Calu3 (cell line): ENCODE results near the gene SLC7A5. TPM values are rescaled to one million over a fixed set of nuclear protein-coding genes. Genes with fewer than 3 reads are reported as not detected.

Source experiments
- BruUV-seq: library from RNA; stranded (reverse); fragments of 400-500 nt; replicated peaks from 2 replicates; lab custom pipeline; 2021; lab: Mats Ljungman, UMichigan
- CTCF ChIA-PET: fragments of 300-600 bp; sonication (Branson Sonifier 250); formaldehyde crosslinking; loops from one replicate; lab custom pipeline; 2022; ENCODE audit warnings: antibody characterized with exemption; lab: Charles Lee
- DNase-seq: peaks from one replicate; pipeline ENCODE4 v3.0.0; 2022
- H3K27ac Mint-ChIP-seq: one replicate; pipeline ENCODE4 v1.8.0; 2022; ENCODE audit warnings: mixed read lengths; ENCODE audit not compliant: unreplicated experiment
- H3K27me3 Mint-ChIP-seq: one replicate; pipeline ENCODE4 v1.8.0; 2022; ENCODE audit warnings: mixed read lengths; ENCODE audit not compliant: unreplicated experiment
- H3K36me3 Mint-ChIP-seq: one replicate; pipeline ENCODE4 v1.8.0; 2022; ENCODE audit warnings: mild to moderate bottlenecking, moderate library complexity, mixed read lengths; ENCODE audit not compliant: insufficient read depth, unreplicated experiment
- H3K4me1 Mint-ChIP-seq: one replicate; pipeline ENCODE4 v1.8.0; 2022; ENCODE audit warnings: mild to moderate bottlenecking, low read depth, mixed read lengths; ENCODE audit not compliant: unreplicated experiment
- H3K4me3 Mint-ChIP-seq: one replicate; pipeline ENCODE4 v1.8.0; 2022; ENCODE audit warnings: mild to moderate bottlenecking, low read depth, moderate library complexity, mixed read lengths; ENCODE audit not compliant: unreplicated experiment
- H3K9me3 Mint-ChIP-seq: one replicate; pipeline ENCODE4 v1.8.0; 2022; ENCODE audit warnings: low read depth, mixed read lengths; ENCODE audit not compliant: unreplicated experiment
- CTCF ChIP-seq: fragments of 200-600 bp; IDR thresholded peaks from one replicate; pipeline ENCODE4 v1.8.0; 2022; ENCODE audit warnings: antibody characterized with exemption; ENCODE audit not compliant: unreplicated experiment
- intact Hi-C: fragments of 100-400 bp; cut with micrococcal nuclease; formaldehyde crosslinking; loops from one replicate; pipeline ENCODE4 v1.10.0; 2022; ENCODE audit not compliant: unreplicated experiment
- total RNA-seq: library from RNA; stranded (reverse); gene quantifications from 2 replicates; pipeline ENCODE4 v1.2.3, GENCODE V29; 2022

Gene SLC7A5
- total RNA-seq, 1 experiment from 2014 or later, result 501 TPM

- H3K27ac Mint-ChIP-seq, result no peak overlapping the region
- intact Hi-C loops, result no loop called here
- H3K9me3 Mint-ChIP-seq, result peaks cover 2% of the 10 kb centered on the region
- H3K36me3 Mint-ChIP-seq, result peaks cover 59% of the 10 kb centered on the region
- CTCF ChIA-PET, result no interaction called here
- peaks cover under 1% of the 10 kb centered on the region for H3K4me1 Mint-ChIP-seq
- DNase-seq, result no peak
- H3K27me3 Mint-ChIP-seq, result peaks cover 21% of the 10 kb centered on the region
- BruUV-seq, result no TSS peak
- H3K4me3 Mint-ChIP-seq, result no peak overlapping the region
- TF ChIP-seq CTCF, result no peak
Observed at GRCh38 chr16:87821376-87822107, 47.8 kb downstream of the SLC7A5 start.

- TF ChIP-seq CTCF, result no peak
Observed at GRCh38 chr16:87819983-87820382, 49.3 kb downstream of the SLC7A5 start.

GRCh38 chr16:87819282-87819681, 50.0 kb downstream of the SLC7A5 start:
- H3K27ac Mint-ChIP-seq, result no peak overlapping the region
- DNase-seq, result no peak

More at GRCh38 chr16:87819983-87820382, 49.3 kb downstream of the SLC7A5 start:
- H3K36me3 Mint-ChIP-seq, result peaks cover 52% of the 10 kb centered on the region
- peaks cover 2% of the 10 kb centered on the region for H3K9me3 Mint-ChIP-seq
- intact Hi-C loops, result no loop called here
- H3K27me3 Mint-ChIP-seq, result peaks cover 14% of the 10 kb centered on the region
- no peak overlapping the region for H3K27ac Mint-ChIP-seq
- no TSS peak for BruUV-seq
- CTCF ChIA-PET, result no interaction called here
- no peaks in the 10 kb centered on the region for H3K4me1 Mint-ChIP-seq
- no peak for DNase-seq
- no peak overlapping the region for H3K4me3 Mint-ChIP-seq

GRCh38 chr16:87818533-87819161, 50.7 kb downstream of the SLC7A5 start:
- no peak overlapping the region for H3K4me3 Mint-ChIP-seq
- no TSS peak for BruUV-seq
- peaks cover 45% of the 10 kb centered on the region for H3K36me3 Mint-ChIP-seq
- peaks cover under 1% of the 10 kb centered on the region for H3K27me3 Mint-ChIP-seq
- H3K27ac Mint-ChIP-seq, result no peak overlapping the region
- DNase-seq, result no peak
- no peaks in the 10 kb centered on the region for H3K4me1 Mint-ChIP-seq
- H3K9me3 Mint-ChIP-seq, result peaks cover 2% of the 10 kb centered on the region
- intact Hi-C loops, result no loop called here
- CTCF ChIA-PET, result no interaction called here
- TF ChIP-seq CTCF, result no peak

More at GRCh38 chr16:87819282-87819681, 50.0 kb downstream of the SLC7A5 start:
- CTCF ChIA-PET, result no interaction called here
- no TSS peak for BruUV-seq
- Mint-ChIP-seq H3K4me1 (no peaks in the 10 kb centered on the region), H3K27me3 (peaks cover 7% of the 10 kb centered on the region), H3K9me3 (peaks cover 2% of the 10 kb centered on the region), H3K36me3 (peaks cover 51% of the 10 kb centered on the region), H3K4me3 (no peak overlapping the region)
- intact Hi-C loops, result no loop called here
- TF ChIP-seq CTCF, result no peak
